Measurements from ENCODE around the gene SOWAHB. TPM values are rescaled to one million over a fixed set of nuclear protein-coding genes. Genes with fewer than 3 reads are reported as not detected.

The SOWAHB gene
- total and polyA plus RNA-seq, 11 donors: 0.07 to 0.21 TPM; not detected in 9

DNA sequence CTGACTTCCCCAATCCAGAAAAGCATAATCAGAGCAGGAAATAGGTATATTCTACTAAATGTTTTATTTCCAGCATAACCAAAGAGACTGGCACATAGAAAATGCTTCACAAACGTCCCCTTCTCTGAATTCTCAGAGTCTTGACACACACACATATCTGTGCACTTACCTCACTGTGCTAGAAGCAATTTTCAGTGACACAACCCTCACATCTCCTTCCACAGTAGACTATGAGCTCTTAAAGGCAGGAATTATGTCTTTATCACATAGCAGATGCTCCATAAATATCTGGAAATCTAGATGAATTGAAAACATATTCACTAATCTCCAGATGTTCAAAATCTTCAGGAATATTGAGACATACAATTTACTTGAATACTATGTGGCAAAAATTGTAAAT lies 5.9 kb downstream of the SOWAHB start:
- H3K9me3 ChIP-seq: no peaks in the 10 kb centered on the region
- WGBS, 4 donors: 28 to 41% (median 34%) methylated on average over 1 of the region's 1 CpG
- intact Hi-C loops (cut with DNase I): no loop called here
- peaks cover 0 to 6% (median 0%) of the 10 kb centered on the region in 12 donors for H3K4me1 ChIP-seq
- no peak for ATAC-seq
- peaks cover 3 to 36% (median 20%) of the 10 kb centered on the region in 9 donors for H3K27me3 ChIP-seq
- no peak for DNase-seq
- H3K4me3 ChIP-seq: no peak overlapping the region
- TF ChIP-seq, protein P1, sequence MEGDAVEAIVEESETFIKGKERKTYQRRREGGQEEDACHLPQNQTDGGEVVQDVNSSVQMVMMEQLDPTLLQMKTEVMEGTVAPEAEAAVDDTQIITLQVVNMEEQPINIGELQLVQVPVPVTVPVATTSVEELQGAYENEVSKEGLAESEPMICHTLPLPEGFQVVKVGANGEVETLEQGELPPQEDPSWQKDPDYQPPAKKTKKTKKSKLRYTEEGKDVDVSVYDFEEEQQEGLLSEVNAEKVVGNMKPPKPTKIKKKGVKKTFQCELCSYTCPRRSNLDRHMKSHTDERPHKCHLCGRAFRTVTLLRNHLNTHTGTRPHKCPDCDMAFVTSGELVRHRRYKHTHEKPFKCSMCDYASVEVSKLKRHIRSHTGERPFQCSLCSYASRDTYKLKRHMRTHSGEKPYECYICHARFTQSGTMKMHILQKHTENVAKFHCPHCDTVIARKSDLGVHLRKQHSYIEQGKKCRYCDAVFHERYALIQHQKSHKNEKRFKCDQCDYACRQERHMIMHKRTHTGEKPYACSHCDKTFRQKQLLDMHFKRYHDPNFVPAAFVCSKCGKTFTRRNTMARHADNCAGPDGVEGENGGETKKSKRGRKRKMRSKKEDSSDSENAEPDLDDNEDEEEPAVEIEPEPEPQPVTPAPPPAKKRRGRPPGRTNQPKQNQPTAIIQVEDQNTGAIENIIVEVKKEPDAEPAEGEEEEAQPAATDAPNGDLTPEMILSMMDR (IDR thresholded peaks at IDR 0.05): no peak
- no peak for TF ChIP-seq POLR2A (IDR thresholded peaks at IDR 0.05)
- H3K27ac ChIP-seq: no peak overlapping the region
- H3K36me3 ChIP-seq: no peaks in the 10 kb centered on the region

DNA sequence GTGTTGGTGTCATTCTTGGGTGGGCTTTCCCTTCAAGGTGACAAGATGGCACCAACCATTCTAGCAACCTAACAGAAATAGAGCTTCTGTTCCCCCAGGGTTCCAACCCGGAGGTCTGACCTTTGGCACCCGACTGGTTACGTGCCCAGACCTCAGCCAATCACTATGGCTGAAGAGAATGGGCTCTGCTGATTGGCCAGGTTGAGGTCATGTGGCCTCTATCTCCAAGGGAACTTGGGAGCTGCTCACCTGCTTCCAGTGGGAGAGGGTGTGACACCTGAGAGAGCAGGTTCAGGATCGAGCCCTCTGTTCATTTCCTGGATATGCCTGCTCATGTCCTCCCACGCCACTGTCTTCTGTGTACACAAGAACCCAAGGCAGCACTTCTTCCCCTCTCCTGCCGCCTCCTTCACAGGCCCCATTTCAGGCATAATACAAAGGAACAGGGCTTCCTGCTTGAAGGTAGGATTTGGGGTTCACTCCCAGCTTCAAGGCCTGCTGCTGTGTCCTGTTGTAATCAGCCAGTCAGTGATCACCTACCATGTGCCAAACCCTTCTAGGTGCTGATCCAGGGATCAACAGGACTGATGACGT lies 11.0 kb downstream of the SOWAHB start:
- intact Hi-C loops (cut with DNase I): no loop called here
- peaks cover 0 to 7% (median 0%) of the 10 kb centered on the region in 9 donors for H3K27me3 ChIP-seq
- H3K9me3 ChIP-seq: no peaks in the 10 kb centered on the region
- no peaks in the 10 kb centered on the region for H3K4me1 ChIP-seq
- ATAC-seq (no peak), DNase-seq (no peak)
- TF ChIP-seq POLR2A (IDR thresholded peaks at IDR 0.05): no peak
- TF ChIP-seq, protein P1 (IDR thresholded peaks at IDR 0.05): no peak
- H3K36me3 ChIP-seq: no peaks in the 10 kb centered on the region
- no peak overlapping the region for H3K27ac ChIP-seq
- WGBS, 4 donors: 83 to 95% (median 91%) methylated on average over 7 of the region's 7 CpGs
- H3K4me3 ChIP-seq: no peak overlapping the region

DNA sequence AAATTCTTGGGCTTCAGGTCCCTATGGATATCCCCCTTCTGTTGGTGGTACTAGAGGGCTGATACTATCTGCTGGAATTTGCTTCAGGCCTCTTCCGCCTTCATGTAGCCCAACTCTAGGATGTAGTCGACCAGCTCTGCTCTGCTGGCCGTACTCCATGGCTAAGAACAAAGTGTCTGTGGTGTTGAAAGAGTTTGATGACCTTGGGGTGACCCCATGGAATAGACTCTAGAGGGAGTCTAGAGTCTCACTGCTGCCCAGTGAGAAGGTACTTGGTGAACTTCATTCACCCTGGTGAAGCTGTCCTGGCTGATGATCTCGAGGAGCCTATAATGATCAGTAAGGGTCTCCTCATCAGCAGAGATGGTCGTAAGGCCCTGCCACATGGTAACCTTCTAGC lies 11.7 kb downstream of the SOWAHB start:
- TF ChIP-seq, protein P1 (IDR thresholded peaks at IDR 0.05): no peak
- TF ChIP-seq POLR2A (IDR thresholded peaks at IDR 0.05): no peak
- no peak for ATAC-seq
- Histone ChIP-seq H3K27ac (no peak overlapping the region), H3K36me3 (no peaks in the 10 kb centered on the region), H3K27me3 (peaks cover 0 to 7% (median 0%) of the 10 kb centered on the region in 9 donors), H3K4me1 (no peaks in the 10 kb centered on the region), H3K9me3 (no peaks in the 10 kb centered on the region), H3K4me3 (no peak overlapping the region)
- intact Hi-C loops (cut with DNase I): no loop called here
- whole genome bisulfite sequencing, 4 donors: 86 to 97% (median 94%) methylated on average over 3 to 5 of the region's 5 CpGs
- DNase-seq: no peak

DNA sequence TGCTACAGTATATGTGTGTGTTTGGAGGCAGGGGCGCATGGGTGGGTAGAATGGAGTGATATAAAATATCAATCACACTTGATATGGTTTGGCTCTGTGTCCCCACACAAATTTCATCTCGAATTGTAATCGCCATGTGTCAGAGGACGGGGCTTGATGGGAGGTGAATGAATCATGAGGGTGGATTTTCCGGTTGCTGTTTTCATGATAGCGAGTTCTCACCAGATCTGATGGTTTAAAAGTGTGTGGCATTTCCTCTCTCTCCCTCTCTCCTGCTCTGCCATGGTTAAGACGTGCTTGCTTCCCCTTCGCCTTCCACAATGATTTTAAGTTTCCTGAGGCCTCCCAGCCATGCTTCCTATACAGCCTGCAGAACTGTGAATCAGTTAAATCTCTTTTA lies 14.8 kb downstream of the SOWAHB start:
- H3K4me3 ChIP-seq: no peak overlapping the region
- 57 to 70% (median 65%) methylated on average over 8 of the region's 8 CpGs for WGBS, 4 donors
- intact Hi-C loops (cut with DNase I): no loop called here
- DNase-seq (no peak), ATAC-seq (no peak)
- no peaks in the 10 kb centered on the region for H3K4me1 ChIP-seq
- H3K27ac ChIP-seq: no peak overlapping the region
- H3K27me3 ChIP-seq: peaks cover 0 to 5% (median 0%) of the 10 kb centered on the region in 9 donors
- no peaks in the 10 kb centered on the region for H3K9me3 ChIP-seq
- H3K36me3 ChIP-seq: no peaks in the 10 kb centered on the region
- TF ChIP-seq, protein P1 (IDR thresholded peaks at IDR 0.05): no peak
- no peak for TF ChIP-seq POLR2A (IDR thresholded peaks at IDR 0.05)
